ENCODE measurements around the gene TTLL11. TPM values are rescaled to one million over a fixed set of nuclear protein-coding genes. Genes with fewer than 3 reads are reported as not detected.

Gene TTLL11
- total RNA-seq, 4 donors from 2014 or later = 7.9 to 14.4 (median 9.7) TPM

- no peak for DNase-seq
- TF ChIP-seq CTCF (IDR thresholded peaks at IDR 0.05) (no peak), POLR2A (IDR thresholded peaks at IDR 0.05) (no peak)
- intact Hi-C loops (cut with DNase I) = no loop called here
- Histone ChIP-seq H3K4me1 (no peaks in the 10 kb centered on the region), H3K27ac (no peak overlapping the region), H3K4me3 (replicated peaks in 1 of 3) (no peak overlapping the region), H3K27me3 (no peaks in the 10 kb centered on the region), H3K9me3 (no peaks in the 10 kb centered on the region), H3K36me3 (no peaks in the 10 kb centered on the region)
- WGBS, 2 donors = 86 to 88% methylated on average over 3 of the region's 3 CpGs
Observed at GRCh38 chr9:121810489-121810888, 282.6 kb downstream of the TTLL11 start.

GRCh38 chr9:121809356-121810050, 283.6 kb downstream of the TTLL11 start:
- H3K27me3 ChIP-seq = no peaks in the 10 kb centered on the region
- TF ChIP-seq POLR2A (IDR thresholded peaks at IDR 0.05) (no peak), CTCF (IDR thresholded peaks at IDR 0.05) (no peak)
- no peak overlapping the region for H3K4me3 ChIP-seq (replicated peaks in 1 of 3)
- H3K27ac ChIP-seq = no peak overlapping the region
- no peaks in the 10 kb centered on the region for H3K4me1 ChIP-seq
- H3K9me3 ChIP-seq = no peaks in the 10 kb centered on the region
- intact Hi-C loops (cut with DNase I) = no loop called here
- DNase-seq = no peak
- 88 to 90% methylated on average over 15 of the region's 15 CpGs for WGBS, 2 donors
- H3K36me3 ChIP-seq = no peaks in the 10 kb centered on the region

- H3K27ac ChIP-seq = no peak overlapping the region
- intact Hi-C loops (cut with DNase I) = no loop called here
- no peak overlapping the region for H3K4me3 ChIP-seq (replicated peaks in 1 of 3)
- DNase-seq = no peak
- WGBS, 2 donors = 78 to 81% methylated on average over 4 of the region's 4 CpGs
- H3K9me3 ChIP-seq = no peaks in the 10 kb centered on the region
- TF ChIP-seq POLR2A (IDR thresholded peaks at IDR 0.05) (no peak), CTCF (IDR thresholded peaks at IDR 0.05) (no peak)
- H3K27me3 ChIP-seq = no peaks in the 10 kb centered on the region
- no peaks in the 10 kb centered on the region for H3K4me1 ChIP-seq
- no peaks in the 10 kb centered on the region for H3K36me3 ChIP-seq
Observed at GRCh38 chr9:121808781-121809180, 284.3 kb downstream of the TTLL11 start.

- no peak for TF ChIP-seq POLR2A (IDR thresholded peaks at IDR 0.05)
- TF ChIP-seq CTCF (IDR thresholded peaks at IDR 0.05) = no peak
- 77 to 82% methylated on average over 16 of the region's 16 CpGs for WGBS, 2 donors
- Histone ChIP-seq H3K36me3 (no peaks in the 10 kb centered on the region), H3K4me3 (replicated peaks in 1 of 3) (no peak overlapping the region), H3K27me3 (no peaks in the 10 kb centered on the region), H3K9me3 (no peaks in the 10 kb centered on the region), H3K4me1 (no peaks in the 10 kb centered on the region), H3K27ac (no peak overlapping the region)
- intact Hi-C loops (cut with DNase I) = no loop called here
- no peak for DNase-seq
Observed at GRCh38 chr9:121807823-121808278, 285.3 kb downstream of the TTLL11 start.

GRCh38 chr9:121807069-121807822, 285.9 kb downstream of the TTLL11 start:
- 70 to 94% methylated on average over 12 of the region's 12 CpGs for WGBS, 2 donors
- intact Hi-C loops (cut with DNase I) = no loop called here

More at GRCh38 chr9:121807069-121807822, 285.9 kb downstream of the TTLL11 start:
- no peak overlapping the region for H3K4me3 ChIP-seq (replicated peaks in 1 of 3)
- H3K27ac ChIP-seq = no peak overlapping the region
- no peaks in the 10 kb centered on the region for H3K4me1 ChIP-seq
- no peaks in the 10 kb centered on the region for H3K9me3 ChIP-seq
- no peaks in the 10 kb centered on the region for H3K27me3 ChIP-seq
- DNase-seq = no peak
- TF ChIP-seq CTCF (IDR thresholded peaks at IDR 0.05) = no peak
- TF ChIP-seq POLR2A (IDR thresholded peaks at IDR 0.05) = no peak
- no peaks in the 10 kb centered on the region for H3K36me3 ChIP-seq
